B cell (primary cell): Measurements from ENCODE around the gene STK16.

ENCODE experiments used
- CTCF ChIP-seq: fragments of 200-600 bp; IDR thresholded peaks from one replicate; pipeline ENCODE4 v1.8.0; 2022; ENCODE audit warnings: antibody characterized with exemption, mild to moderate bottlenecking
- EZH2 ChIP-seq: IDR thresholded peaks from 2 replicates; pipeline ENCODE4 v1.6.1; 2012; ENCODE audit warnings: borderline replicate concordance, low read depth, mild to moderate bottlenecking, moderate library complexity, low read length; ENCODE audit not compliant: insufficient read depth, poor library complexity, severe bottlenecking

DNA sequence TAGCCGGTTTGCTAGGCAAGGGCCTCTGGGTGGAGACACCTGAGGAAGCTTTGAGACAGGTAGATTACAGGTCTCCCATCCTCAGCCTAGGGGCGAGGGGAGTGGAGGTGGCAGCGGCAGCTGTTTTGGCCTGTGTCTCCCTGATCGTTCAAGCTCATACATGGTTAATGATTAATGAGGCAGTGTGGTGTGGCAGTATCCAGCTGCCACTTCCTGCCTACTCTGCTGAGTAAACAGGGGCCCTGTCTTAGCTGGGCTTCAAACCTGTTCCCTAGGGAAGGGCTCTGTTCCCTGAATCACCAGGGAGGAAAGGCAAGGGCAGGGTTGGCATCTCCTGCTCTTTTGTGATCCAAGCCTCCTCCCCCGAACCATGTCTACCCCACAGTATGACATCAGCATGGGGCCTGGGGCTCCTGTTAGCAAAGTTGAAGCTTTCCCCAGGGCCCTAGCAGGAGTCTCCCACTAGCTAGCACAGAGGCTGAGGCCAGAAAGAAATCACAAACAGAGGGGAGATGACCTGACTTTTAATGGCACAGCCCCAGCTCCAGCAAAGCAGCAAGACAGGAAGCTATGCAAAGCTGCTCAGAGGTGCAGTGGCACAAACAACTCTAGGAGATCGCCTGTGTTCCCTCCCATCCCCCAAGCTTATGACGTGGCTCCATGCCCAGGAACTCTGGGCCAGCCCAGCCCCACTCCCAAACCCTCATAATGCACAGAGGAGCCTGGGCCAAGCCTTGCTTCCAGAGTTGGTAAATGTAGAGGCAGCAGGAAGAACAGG, 4.1 kb downstream of the STK16 start:
- TF ChIP-seq CTCF (no peak), EZH2 (no peak)
